ENCODE results near the gene ASB3. TPM values are rescaled to one million over a fixed set of nuclear protein-coding genes. Genes with fewer than 3 reads are reported as not detected.

The ASB3 gene
- polyA plus RNA-seq, 1 donor from 2014 or later = 60.4 TPM

- no peak overlapping the region for H3K27ac ChIP-seq (ENCODE audit: low read length)
- H3K4me3 ChIP-seq (ENCODE audit: low read length) = no peak overlapping the region
- no peak for TF ChIP-seq RAD21 (conservative IDR thresholded peaks at IDR 0.05)
- TF ChIP-seq MXI1 (conservative IDR thresholded peaks at IDR 0.05; ENCODE audit: poor library complexity, severe bottlenecking) = no peak
- TF ChIP-seq POLR2AphosphoS5 (IDR thresholded peaks at IDR 0.05) = no peak
- TF ChIP-seq EZH2 (IDR thresholded peaks at IDR 0.05; ENCODE audit: borderline replicate concordance, insufficient read depth, low read length, poor library complexity, severe bottlenecking) = no peak
- no peak for TF ChIP-seq TAF1 (IDR thresholded peaks at IDR 0.05; ENCODE audit: low read depth)
- TF ChIP-seq SMC3 (conservative IDR thresholded peaks at IDR 0.05; ENCODE audit: poor library complexity) = no peak
- no peak overlapping the region for H3K4me2 ChIP-seq (ENCODE audit: low read length)
- no peaks in the 10 kb centered on the region for H3K27me3 ChIP-seq (ENCODE audit: insufficient read depth, low read depth, low read length)
- no peak overlapping the region for H3K9ac ChIP-seq (ENCODE audit: low read length)
- H3K36me3 ChIP-seq (ENCODE audit: insufficient read depth, low read length) = no peaks in the 10 kb centered on the region
- no peaks in the 10 kb centered on the region for H4K20me1 ChIP-seq (ENCODE audit: insufficient read depth)
- H3K79me2 ChIP-seq (replicated peaks; ENCODE audit: insufficient read depth, low read length) = no peaks in the 10 kb centered on the region
- no peaks in the 10 kb centered on the region for H3F3A ChIP-seq (ENCODE audit: insufficient read depth, low read length, poor library complexity, severe bottlenecking)
- H3K9me2 ChIP-seq (ENCODE audit: insufficient read depth, low read length) = no peaks in the 10 kb centered on the region
- H3K9me3 ChIP-seq (ENCODE audit: low read length) = no peaks in the 10 kb centered on the region
- no peak overlapping the region for H2AFZ ChIP-seq (ENCODE audit: low read depth, low read length)
Observed at GRCh38 chr2:53827398-53828175, 40.8 kb upstream of the ASB3 start.

GRCh38 chr2:53826587-53827397 is 40.0 kb upstream of the ASB3 start:
- no peak overlapping the region for H2AFZ ChIP-seq (ENCODE audit: low read depth, low read length)
- H3K9me2 ChIP-seq (ENCODE audit: insufficient read depth, low read length) = no peaks in the 10 kb centered on the region
- no peaks in the 10 kb centered on the region for H3K36me3 ChIP-seq (ENCODE audit: insufficient read depth, low read length)
- no peak overlapping the region for H3K27ac ChIP-seq (ENCODE audit: low read length)
- no peaks in the 10 kb centered on the region for H3K9me3 ChIP-seq (ENCODE audit: low read length)
- no peaks in the 10 kb centered on the region for H3K79me2 ChIP-seq (replicated peaks; ENCODE audit: insufficient read depth, low read length)
- TF ChIP-seq CTCF (IDR thresholded peaks at IDR 0.05; ENCODE audit: poor library complexity, severe bottlenecking) (no peak), TAF1 (IDR thresholded peaks at IDR 0.05; ENCODE audit: low read depth) (no peak), RAD21 (conservative IDR thresholded peaks at IDR 0.05) (no peak), SMC3 (conservative IDR thresholded peaks at IDR 0.05; ENCODE audit: poor library complexity) (no peak), MXI1 (conservative IDR thresholded peaks at IDR 0.05; ENCODE audit: poor library complexity, severe bottlenecking) (no peak), EZH2 (IDR thresholded peaks at IDR 0.05; ENCODE audit: borderline replicate concordance, insufficient read depth, low read length, poor library complexity, severe bottlenecking) (no peak), POLR2AphosphoS5 (IDR thresholded peaks at IDR 0.05) (no peak), REST (IDR thresholded peaks at IDR 0.05; ENCODE audit: borderline replicate concordance) (no peak), EP300 (conservative IDR thresholded peaks at IDR 0.05; ENCODE audit: poor library complexity, severe bottlenecking) (no peak)
- H3K27me3 ChIP-seq (ENCODE audit: insufficient read depth, low read depth, low read length) = no peaks in the 10 kb centered on the region
- H3F3A ChIP-seq (ENCODE audit: insufficient read depth, low read length, poor library complexity, severe bottlenecking) = no peaks in the 10 kb centered on the region
- no peak overlapping the region for H3K4me3 ChIP-seq (ENCODE audit: low read length)
- H4K20me1 ChIP-seq (ENCODE audit: insufficient read depth) = no peaks in the 10 kb centered on the region
- H3K9ac ChIP-seq (ENCODE audit: low read length) = no peak overlapping the region
- H3K4me2 ChIP-seq (ENCODE audit: low read length) = no peak overlapping the region

Measured in neural cell (in vitro differentiated cells).